ENCODE results near the gene TGFBR3. TPM values are rescaled to one million over a fixed set of nuclear protein-coding genes. Genes with fewer than 3 reads are reported as not detected.

The TGFBR3 gene
- total and polyA plus RNA-seq, 7 donors: 5.1 to 24.5 (median 8.9) TPM

DNA sequence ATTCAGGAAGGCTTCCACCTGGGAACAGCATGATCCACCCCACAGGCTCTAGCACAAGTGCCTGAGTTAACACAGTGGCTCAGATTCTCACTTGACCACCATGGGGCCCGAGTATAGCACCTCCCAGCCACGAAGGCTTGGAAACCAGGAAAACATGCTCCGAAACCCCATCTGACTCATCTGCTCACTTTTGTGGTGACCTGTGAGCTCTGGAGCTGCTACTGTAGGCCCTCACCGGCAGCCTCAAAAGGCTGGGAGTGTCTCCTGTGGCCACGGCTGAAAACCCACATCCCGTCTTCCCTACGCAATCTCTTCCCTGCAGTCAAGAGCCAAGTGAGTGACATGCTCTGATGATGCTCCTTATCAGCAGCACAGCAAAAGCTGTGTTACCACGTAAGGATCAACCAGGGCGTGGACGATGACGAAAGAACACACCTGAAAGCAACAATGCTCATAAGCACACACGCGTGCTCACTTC, 81.4 kb downstream of the TGFBR3 start:
- TF ChIP-seq CTCF (IDR thresholded peaks at IDR 0.05): no peak
- intact Hi-C loops (cut with DNase I): no loop called here
- DNase-seq (no peak), ATAC-seq (peak in 3 of 4 donors; percentile 3 to 15 (median 8))
- Histone ChIP-seq H3K36me3 (ENCODE audit: insufficient read depth in 1 of 2, low read depth in 1 of 2) (no peaks in the 10 kb centered on the region), H3K4me1 (peaks cover 37% of the 10 kb centered on the region), H3K9me3 (no peaks in the 10 kb centered on the region), H3K27ac (no peak overlapping the region), H3K4me3 (no peak overlapping the region), H3K27me3 (ENCODE audit: insufficient read depth in 3 of 3, low read length in 2 of 3) (no peaks in the 10 kb centered on the region)
- WGBS, 3 donors: 87 to 89% (median 89%) methylated on average over 13 of the region's 13 CpGs

DNA sequence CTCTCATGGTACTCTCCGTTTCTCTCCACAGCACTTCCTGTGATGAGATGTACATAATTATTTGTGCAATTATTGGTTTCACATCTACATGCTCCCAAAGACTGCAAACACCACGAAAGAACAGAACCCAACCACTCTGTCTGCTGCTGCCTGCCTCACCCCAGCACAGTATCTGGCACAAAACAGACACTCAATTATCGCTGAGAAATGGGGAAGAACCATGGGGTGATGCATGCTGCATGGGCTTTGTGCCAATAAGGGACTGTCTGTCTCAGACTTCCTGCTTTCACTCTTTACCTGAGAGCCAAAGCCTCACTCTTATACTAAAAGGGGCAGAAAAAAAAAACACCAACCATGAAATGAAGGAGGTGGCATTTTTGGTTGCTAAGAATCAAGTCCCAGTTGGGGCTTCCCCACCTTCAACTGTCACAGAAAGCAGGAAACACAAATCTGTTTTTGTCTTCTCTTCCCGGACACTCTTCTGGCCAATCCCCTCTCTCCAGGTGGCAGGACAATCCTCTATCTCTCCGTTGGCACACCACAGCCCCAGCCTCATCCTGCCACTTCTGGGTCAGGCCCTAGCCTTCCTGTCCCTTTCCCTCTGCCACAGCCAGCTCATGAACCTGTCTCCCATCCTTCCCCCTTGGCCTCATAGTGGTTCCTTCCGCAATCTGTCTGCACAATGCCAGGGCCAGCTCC, 82.0 kb downstream of the TGFBR3 start:
- Histone ChIP-seq H3K27me3 (ENCODE audit: insufficient read depth in 3 of 3, low read length in 2 of 3) (no peaks in the 10 kb centered on the region), H3K4me3 (no peak overlapping the region), H3K27ac (peak overlapping the region; percentile 42), H3K4me1 (peaks cover 43% of the 10 kb centered on the region), H3K9me3 (no peaks in the 10 kb centered on the region), H3K36me3 (ENCODE audit: insufficient read depth in 1 of 2, low read depth in 1 of 2) (no peaks in the 10 kb centered on the region)
- no peak for TF ChIP-seq CTCF (IDR thresholded peaks at IDR 0.05)
- intact Hi-C loops (cut with DNase I): no loop called here
- ATAC-seq (peak in 2 of 4 donors; percentile 1 to 6), DNase-seq (no peak)
- 59 to 70% (median 65%) methylated on average over 6 of the region's 6 CpGs for WGBS, 3 donors

- H3K4me3 ChIP-seq: no peak overlapping the region
- peak; percentile 67 to 76 for DNase-seq
- TF ChIP-seq CTCF (IDR thresholded peaks at IDR 0.05): no peak
- 35 to 55% (median 36%) methylated on average over 8 of the region's 8 CpGs for WGBS, 3 donors
- peak overlapping the region; percentile 42 for H3K27ac ChIP-seq
- ATAC-seq: peak; percentile 54 to 76 (median 70)
- peaks cover 52% of the 10 kb centered on the region for H3K4me1 ChIP-seq
- no peaks in the 10 kb centered on the region for H3K36me3 ChIP-seq (ENCODE audit: insufficient read depth in 1 of 2, low read depth in 1 of 2)
- H3K9me3 ChIP-seq: no peaks in the 10 kb centered on the region
- H3K27me3 ChIP-seq (ENCODE audit: insufficient read depth in 3 of 3, low read length in 2 of 3): no peaks in the 10 kb centered on the region
- intact Hi-C loops (cut with DNase I): no loop called here
Observed at GRCh38 chr1:91803123-91803522, 82.8 kb downstream of the TGFBR3 start.

DNA sequence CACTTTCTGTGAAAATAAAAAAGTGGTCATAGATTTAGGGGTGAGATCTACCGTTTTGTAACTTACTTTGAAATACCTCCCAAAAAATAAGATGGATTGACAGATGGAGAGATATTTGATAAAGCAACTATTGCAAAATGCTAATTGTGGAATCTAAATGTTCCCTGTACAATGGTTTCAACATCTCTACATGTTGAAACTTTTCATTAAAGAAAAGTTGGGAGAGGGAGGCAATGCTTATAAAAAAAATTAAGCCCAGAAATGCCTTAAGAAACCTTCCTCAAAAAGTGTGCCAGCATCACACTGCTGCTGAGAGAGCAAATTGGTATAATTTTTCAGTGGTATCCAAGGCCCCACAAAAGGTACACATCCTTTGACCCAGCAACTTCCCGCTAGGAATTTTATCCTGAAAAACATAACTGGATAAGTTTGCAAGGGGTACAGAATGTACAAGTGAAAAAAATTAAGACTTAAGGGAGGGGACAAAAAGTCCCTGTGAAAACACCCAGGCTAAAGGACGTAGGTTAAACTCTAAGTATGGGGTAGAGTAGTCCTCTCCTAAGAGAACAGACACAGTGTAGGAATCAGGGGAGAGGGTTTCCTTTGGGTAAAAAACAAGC, 84.3 kb downstream of the TGFBR3 start:
- intact Hi-C loops (cut with DNase I): no loop called here
- H3K27ac ChIP-seq: no peak overlapping the region
- DNase-seq (no peak), ATAC-seq (no peak)
- WGBS, 3 donors: 81 to 92% (median 91%) methylated on average over 3 of the region's 3 CpGs
- no peak for TF ChIP-seq CTCF (IDR thresholded peaks at IDR 0.05)
- H3K4me1 ChIP-seq: peaks cover 47% of the 10 kb centered on the region
- H3K27me3 ChIP-seq (ENCODE audit: insufficient read depth in 3 of 3, low read length in 2 of 3): no peaks in the 10 kb centered on the region
- no peaks in the 10 kb centered on the region for H3K36me3 ChIP-seq (ENCODE audit: insufficient read depth in 1 of 2, low read depth in 1 of 2)
- H3K4me3 ChIP-seq: no peak overlapping the region
- H3K9me3 ChIP-seq: no peaks in the 10 kb centered on the region

Data from psoas muscle (tissue), 8 donors.